Upper lobe of left lung (tissue), 6 donors: ENCODE results near the gene GLTP. TPM values are rescaled to one million over a fixed set of nuclear protein-coding genes. Genes with fewer than 3 reads are reported as not detected.

Source experiments
- ATAC-seq, 2 donors: fragments of 200-7000 bp; cut with Tn5 transposase; one replicate each; pipeline ENCODE4 v1.9.1; 2022; ENCODE audit warnings: mild to moderate bottlenecking in 2 of 2, moderate library complexity in 2 of 2; ENCODE audit not compliant: low FRiP score in 2 of 2
- DNase-seq, 2 donors: peaks; one replicate each; pipeline ENCODE4 v3.0.0-alpha.2; 2019 to 2020
- H3K27ac ChIP-seq, 4 donors: fragments of 200-600 bp; sonication (generic); one replicate each; pipeline ENCODE4 v1.5.1; 2016 to 2019
- H3K27me3 ChIP-seq, 4 donors: fragments of 200-600 bp; sonication (generic); one replicate each; pipeline ENCODE4 v1.5.1; 2017 to 2019
- H3K36me3 ChIP-seq, 4 donors: fragments of 200-600 bp; sonication (generic); one replicate each; pipeline ENCODE4 v1.5.1; 2016 to 2019
- H3K4me1 ChIP-seq, 4 donors: fragments of 200-600 bp; sonication (generic); one replicate each; pipeline ENCODE4 v1.5.1; 2018 to 2019
- H3K4me3 ChIP-seq, 4 donors: fragments of 200-600 bp; sonication (generic); one replicate each; pipeline ENCODE4 v1.5.1; 2017 to 2019; ENCODE audit warnings: mild to moderate bottlenecking in 2 of 4, moderate library complexity in 1 of 4
- H3K9me3 ChIP-seq, 4 donors: fragments of 200-600 bp; sonication (generic); one replicate each; pipeline ENCODE4 v1.5.1; 2018 to 2019
- CTCF ChIP-seq, 6 experiments: fragments of 450-650 bp in 4 of 6; fragments of 200-600 bp in 2 of 6; sonication (generic) in 2 of 6; IDR thresholded peaks; one replicate each; pipeline ENCODE4 v1.5.1; 2016 to 2019; ENCODE audit warnings: antibody characterized with exemption in 6 of 6
- EP300 ChIP-seq, 4 donors: sonication (generic); formaldehyde crosslinking; IDR thresholded peaks; one replicate each; pipeline ENCODE4 v1.5.1; 2017; ENCODE audit warnings: antibody characterized with exemption in 4 of 4, control low read depth in 2 of 4
- POLR2A ChIP-seq, 4 donors: fragments of 450-650 bp; IDR thresholded peaks; one replicate each; pipeline ENCODE4 v1.5.1; 2016 to 2017; ENCODE audit warnings: antibody characterized with exemption in 4 of 4, mild to moderate bottlenecking in 2 of 4
- POLR2AphosphoS5 ChIP-seq, 2 donors: sonication (generic); formaldehyde crosslinking; IDR thresholded peaks; one replicate each; pipeline ENCODE4 v1.5.1; 2017; ENCODE audit warnings: antibody characterized with exemption in 2 of 2
- WGBS, 2 donors: methylation state at CpG; one replicate each; pipeline ENCODE4 v1.1.5; 2017 to 2018; 5-methylcytosine and 5-hydroxymethylcytosine counted together
- total RNA-seq, 6 donors: library from RNA; depleted of rRNA in 4 of 6; stranded (reverse); fragments of >200 nt in 4 of 6; gene quantifications; one replicate each; pipeline versions ENCODE4 v1.1.0 to v1.2.1, GENCODE V29; 2016 to 2021
- donor health status: DM: no; HTN: no; CAD: no; lungs with moderate emphysema.
- donor health status: DM: no; HTN: yes; CAD: no; lungs with severe emphysema.

GLTP gene
- total RNA-seq, 6 donors from 2014 or later: 24.7 to 59.7 (median 46.6) TPM

DNA sequence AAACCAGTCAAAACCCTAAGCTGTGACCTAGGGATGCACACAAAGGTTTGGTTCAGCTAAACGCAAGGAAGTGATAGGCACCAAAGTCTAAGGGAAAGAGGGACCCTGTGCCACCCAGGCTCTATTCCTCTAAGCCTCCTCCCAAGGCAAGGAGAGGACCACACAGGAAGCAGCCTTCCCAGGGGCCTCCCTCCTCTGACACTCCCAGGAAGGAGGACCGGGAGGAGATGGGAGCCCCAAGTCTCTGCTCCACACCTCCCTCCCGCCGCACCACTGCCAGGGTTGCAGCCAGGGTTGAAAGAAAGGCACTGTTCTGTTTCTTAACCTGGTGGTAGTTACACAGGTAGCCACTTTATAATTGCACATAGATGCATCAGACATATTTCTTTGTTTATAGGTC lies 41.6 kb upstream of the GLTP start:
- no peak overlapping the region for H3K27ac ChIP-seq
- TF ChIP-seq CTCF (IDR thresholded peaks at IDR 0.05) (no peak), POLR2A (IDR thresholded peaks at IDR 0.05) (no peak), EP300 (IDR thresholded peaks at IDR 0.05) (no peak), POLR2AphosphoS5 (IDR thresholded peaks at IDR 0.05) (no peak)
- H3K36me3 ChIP-seq: peaks cover 10 to 69% (median 42%) of the 10 kb centered on the region in 4 donors
- DNase-seq (no peak), ATAC-seq (no peak)
- no peak overlapping the region for H3K4me3 ChIP-seq
- 83% methylated on average over 4 of the region's 4 CpGs for WGBS, 2 donors
- H3K9me3 ChIP-seq: no peaks in the 10 kb centered on the region
- H3K27me3 ChIP-seq: no peaks in the 10 kb centered on the region
- H3K4me1 ChIP-seq: no peaks in the 10 kb centered on the region

DNA sequence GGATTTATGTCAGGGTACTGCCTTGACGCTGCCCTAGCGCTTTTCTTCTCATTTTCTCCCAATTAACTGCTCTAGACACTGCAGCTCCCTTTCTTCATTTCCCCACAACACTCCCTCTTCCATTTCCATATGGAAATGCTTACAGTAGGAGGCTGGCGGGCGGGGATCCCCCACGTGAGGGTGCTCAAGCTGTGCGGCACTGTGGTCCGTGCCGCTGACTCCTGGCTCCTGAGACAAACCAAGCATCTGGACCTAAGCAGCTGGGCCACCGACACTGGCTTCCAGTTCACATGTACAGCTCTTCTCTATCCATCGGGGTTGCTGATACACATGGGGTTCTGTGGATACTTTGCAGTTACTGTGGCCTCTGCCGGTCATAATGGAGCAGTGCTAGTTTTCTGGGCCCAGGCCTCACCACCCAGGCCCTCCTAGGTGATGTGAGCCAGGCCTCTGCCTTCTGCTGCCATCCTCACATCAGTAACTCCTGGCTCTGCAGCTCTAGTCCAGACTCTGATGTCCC lies 40.0 kb upstream of the GLTP start:
- ATAC-seq: no peak
- H3K4me1 ChIP-seq: no peaks in the 10 kb centered on the region
- H3K27ac ChIP-seq: no peak overlapping the region
- no peak for TF ChIP-seq POLR2A (IDR thresholded peaks at IDR 0.05)
- no peak for TF ChIP-seq POLR2AphosphoS5 (IDR thresholded peaks at IDR 0.05)
- no peak for TF ChIP-seq CTCF (IDR thresholded peaks at IDR 0.05)
- TF ChIP-seq EP300 (IDR thresholded peaks at IDR 0.05): no peak
- H3K9me3 ChIP-seq: no peaks in the 10 kb centered on the region
- 90 to 97% methylated on average over 9 to 11 of the region's 11 CpGs for WGBS, 2 donors
- H3K36me3 ChIP-seq: peaks cover 21 to 75% (median 48%) of the 10 kb centered on the region in 4 donors
- no peak for DNase-seq
- no peaks in the 10 kb centered on the region for H3K27me3 ChIP-seq
- H3K4me3 ChIP-seq: no peak overlapping the region

- 82 to 91% methylated on average over 10 of the region's 10 CpGs for WGBS, 2 donors
- Histone ChIP-seq H3K27ac (no peak overlapping the region), H3K9me3 (no peaks in the 10 kb centered on the region), H3K27me3 (no peaks in the 10 kb centered on the region), H3K4me3 (no peak overlapping the region), H3K4me1 (no peaks in the 10 kb centered on the region), H3K36me3 (peaks cover 30 to 80% (median 55%) of the 10 kb centered on the region in 4 donors)
- ATAC-seq (no peak), DNase-seq (no peak)
- TF ChIP-seq POLR2AphosphoS5 (IDR thresholded peaks at IDR 0.05): no peak
- no peak for TF ChIP-seq POLR2A (IDR thresholded peaks at IDR 0.05)
- no peak for TF ChIP-seq EP300 (IDR thresholded peaks at IDR 0.05)
- no peak for TF ChIP-seq CTCF (IDR thresholded peaks at IDR 0.05)
These were observed 39.1 kb upstream of the GLTP start for GRCh38 chr12:109919456-109919855.

- H3K36me3 ChIP-seq: peaks cover 43 to 97% (median 78%) of the 10 kb centered on the region in 4 donors
- H3K27me3 ChIP-seq: no peaks in the 10 kb centered on the region
- DNase-seq (no peak), ATAC-seq (no peak)
- H3K4me3 ChIP-seq: no peak overlapping the region
- no peaks in the 10 kb centered on the region for H3K4me1 ChIP-seq
- H3K9me3 ChIP-seq: no peaks in the 10 kb centered on the region
- no peak overlapping the region for H3K27ac ChIP-seq
- no peak for TF ChIP-seq EP300 (IDR thresholded peaks at IDR 0.05)
- no peak for TF ChIP-seq CTCF (IDR thresholded peaks at IDR 0.05)
- no peak for TF ChIP-seq POLR2A (IDR thresholded peaks at IDR 0.05)
- TF ChIP-seq POLR2AphosphoS5 (IDR thresholded peaks at IDR 0.05): no peak
- 83 to 86% methylated on average over 1 to 4 of the region's 4 CpGs for WGBS, 2 donors
These were observed 35.7 kb upstream of the GLTP start for GRCh38 chr12:109916045-109916444.
